ENCODE measurements around the gene TACR1. TPM values are rescaled to one million over a fixed set of nuclear protein-coding genes. Genes with fewer than 3 reads are reported as not detected.

Gene TACR1
- total RNA-seq, 6 donors from 2014 or later, result 0.46 to 4.2 (median 1.5) TPM; not detected in 1

DNA sequence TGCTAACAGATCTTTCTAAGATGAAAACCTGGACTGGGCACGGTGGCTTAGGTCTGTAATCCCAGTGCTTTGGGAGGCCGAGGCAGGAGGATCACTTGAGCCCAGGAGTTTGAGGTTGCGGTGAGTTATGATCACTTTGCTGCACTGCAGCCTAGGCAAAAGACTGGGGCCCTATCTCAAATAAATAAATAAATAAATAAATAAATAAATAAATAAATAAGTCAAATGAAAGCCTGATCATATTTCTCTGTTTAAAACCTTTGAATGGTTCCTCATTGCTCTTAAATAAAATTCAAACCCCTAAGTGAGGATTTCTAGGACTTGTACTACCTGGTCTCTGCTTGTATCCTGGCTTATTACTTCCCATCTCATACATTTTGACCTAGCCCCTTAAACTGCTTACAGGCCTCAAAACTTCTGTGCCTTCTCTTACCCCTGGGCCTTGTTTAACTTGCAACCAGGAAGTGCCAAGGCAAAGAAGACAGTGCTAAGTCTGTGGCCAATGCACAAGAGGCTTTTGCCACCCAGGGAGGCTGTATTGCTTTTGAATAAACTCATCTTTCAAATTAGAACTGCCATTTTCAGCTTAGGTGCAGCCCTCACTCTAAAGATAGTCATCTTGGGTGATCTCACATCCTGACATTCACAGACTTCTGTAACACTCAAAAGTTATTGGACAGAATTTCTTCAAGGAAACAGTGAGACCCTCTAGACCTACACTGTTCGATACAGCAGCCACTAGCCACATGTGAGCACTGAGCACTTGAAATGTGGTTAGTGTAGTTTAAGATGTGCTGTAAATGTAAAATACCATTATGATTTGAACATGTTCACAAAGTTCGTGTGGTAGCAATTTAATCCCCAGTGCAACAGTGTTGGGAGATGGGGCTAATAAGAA lies 167.2 kb downstream of the TACR1 start:
- Histone ChIP-seq H3K9me3 (no peaks in the 10 kb centered on the region), H3K27ac (no peak overlapping the region), H3K4me3 (no peak overlapping the region), H3K36me3 (no peaks in the 10 kb centered on the region), H3K27me3 (no peaks in the 10 kb centered on the region), H3K4me1 (peaks cover 0 to 18% (median 10%) of the 10 kb centered on the region in 4 donors)
- TF ChIP-seq EP300 (IDR thresholded peaks at IDR 0.05) (no peak), POLR2AphosphoS5 (IDR thresholded peaks at IDR 0.05) (no peak), POLR2A (IDR thresholded peaks at IDR 0.05) (no peak)
- TF ChIP-seq, protein P1, sequence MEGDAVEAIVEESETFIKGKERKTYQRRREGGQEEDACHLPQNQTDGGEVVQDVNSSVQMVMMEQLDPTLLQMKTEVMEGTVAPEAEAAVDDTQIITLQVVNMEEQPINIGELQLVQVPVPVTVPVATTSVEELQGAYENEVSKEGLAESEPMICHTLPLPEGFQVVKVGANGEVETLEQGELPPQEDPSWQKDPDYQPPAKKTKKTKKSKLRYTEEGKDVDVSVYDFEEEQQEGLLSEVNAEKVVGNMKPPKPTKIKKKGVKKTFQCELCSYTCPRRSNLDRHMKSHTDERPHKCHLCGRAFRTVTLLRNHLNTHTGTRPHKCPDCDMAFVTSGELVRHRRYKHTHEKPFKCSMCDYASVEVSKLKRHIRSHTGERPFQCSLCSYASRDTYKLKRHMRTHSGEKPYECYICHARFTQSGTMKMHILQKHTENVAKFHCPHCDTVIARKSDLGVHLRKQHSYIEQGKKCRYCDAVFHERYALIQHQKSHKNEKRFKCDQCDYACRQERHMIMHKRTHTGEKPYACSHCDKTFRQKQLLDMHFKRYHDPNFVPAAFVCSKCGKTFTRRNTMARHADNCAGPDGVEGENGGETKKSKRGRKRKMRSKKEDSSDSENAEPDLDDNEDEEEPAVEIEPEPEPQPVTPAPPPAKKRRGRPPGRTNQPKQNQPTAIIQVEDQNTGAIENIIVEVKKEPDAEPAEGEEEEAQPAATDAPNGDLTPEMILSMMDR (IDR thresholded peaks at IDR 0.05), result no peak
- DNase-seq (no peak), ATAC-seq (ENCODE audit: low FRiP score in 2 of 2) (no peak)
- WGBS, 2 donors, result 87 to 90% methylated on average over 5 of the region's 5 CpGs

DNA sequence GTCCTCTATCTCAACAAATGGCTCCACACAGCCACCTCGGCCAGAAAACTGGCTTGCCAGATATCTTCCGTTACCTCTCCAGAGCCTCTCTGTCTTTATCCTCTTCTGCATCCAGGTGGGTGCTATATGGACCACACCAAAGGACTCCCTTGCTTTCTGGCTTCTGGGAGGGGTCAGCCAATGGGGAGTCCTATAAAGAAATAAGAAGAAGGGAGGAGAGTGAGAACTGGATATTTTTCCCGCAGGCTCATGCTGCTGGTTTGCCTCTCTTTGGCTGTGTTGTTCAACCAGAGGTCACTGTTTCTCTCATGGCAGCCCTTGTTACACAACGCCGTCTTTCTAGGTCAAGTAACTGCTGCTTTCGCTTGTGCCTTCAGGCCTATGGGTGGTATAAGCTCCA lies 168.1 kb downstream of the TACR1 start:
- 93 to 99% methylated on average over 6 of the region's 6 CpGs for WGBS, 2 donors

DNA sequence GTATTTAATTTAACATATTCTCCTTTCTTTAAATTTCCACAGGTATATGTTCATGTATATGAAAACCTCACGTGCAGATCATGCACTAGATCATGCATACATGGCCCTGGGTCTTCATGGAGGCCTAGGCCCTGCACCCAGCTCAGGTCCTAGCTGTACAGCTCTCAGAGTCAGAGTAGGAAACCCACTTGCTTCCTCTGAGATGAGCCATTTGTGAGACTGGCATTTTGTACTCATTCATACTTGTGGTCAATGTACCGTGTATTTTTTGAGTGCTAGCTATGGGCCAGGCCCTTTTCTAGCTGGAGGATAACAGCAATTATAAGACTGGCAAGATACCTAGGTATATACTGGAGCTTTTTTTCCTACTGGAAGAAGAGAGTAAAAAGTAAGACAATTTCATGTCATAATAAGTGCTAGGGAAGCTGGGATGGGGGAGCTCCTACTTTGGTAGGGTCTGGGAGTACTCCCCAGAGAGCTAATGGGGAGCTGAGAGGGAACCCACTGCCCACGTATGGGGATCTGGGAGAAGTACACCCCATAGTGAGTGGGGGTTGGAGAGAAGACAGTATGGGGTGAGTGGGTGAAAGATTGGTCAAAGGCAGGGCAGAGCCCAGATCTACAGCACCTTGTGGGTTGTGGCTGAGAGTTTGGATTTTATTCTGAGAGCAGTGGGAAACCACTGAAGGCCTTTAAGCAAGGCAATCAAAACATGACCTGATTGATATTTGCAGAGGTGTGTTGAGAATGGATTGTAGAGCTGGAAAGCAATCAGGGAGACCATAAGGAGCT lies 168.9 kb downstream of the TACR1 start:
- H3K4me1 ChIP-seq, result peaks cover 0 to 11% (median 8%) of the 10 kb centered on the region in 4 donors
- H3K36me3 ChIP-seq, result no peaks in the 10 kb centered on the region
- TF ChIP-seq POLR2A (IDR thresholded peaks at IDR 0.05) (no peak), POLR2AphosphoS5 (IDR thresholded peaks at IDR 0.05) (no peak), EP300 (IDR thresholded peaks at IDR 0.05) (no peak)
- TF ChIP-seq, protein P1 (IDR thresholded peaks at IDR 0.05), result no peak
- no peak for DNase-seq
- no peak overlapping the region for H3K27ac ChIP-seq
- WGBS, 2 donors, result 91 to 97% methylated on average over 3 of the region's 3 CpGs
- H3K27me3 ChIP-seq, result no peaks in the 10 kb centered on the region
- ATAC-seq (ENCODE audit: low FRiP score in 2 of 2), result no peak
- H3K4me3 ChIP-seq, result no peak overlapping the region
- H3K9me3 ChIP-seq, result no peaks in the 10 kb centered on the region

More for the DNA sequence above, 168.1 kb downstream of the TACR1 start:
- H3K27ac ChIP-seq, result no peak overlapping the region
- ATAC-seq (ENCODE audit: low FRiP score in 2 of 2) (no peak), DNase-seq (no peak)
- TF ChIP-seq POLR2A (IDR thresholded peaks at IDR 0.05) (no peak), POLR2AphosphoS5 (IDR thresholded peaks at IDR 0.05) (no peak), EP300 (IDR thresholded peaks at IDR 0.05) (no peak)
- TF ChIP-seq, protein P1 (IDR thresholded peaks at IDR 0.05), result no peak
- H3K9me3 ChIP-seq, result no peaks in the 10 kb centered on the region
- peaks cover 0 to 17% (median 10%) of the 10 kb centered on the region in 4 donors for H3K4me1 ChIP-seq
- no peaks in the 10 kb centered on the region for H3K27me3 ChIP-seq
- H3K36me3 ChIP-seq, result no peaks in the 10 kb centered on the region
- no peak overlapping the region for H3K4me3 ChIP-seq

DNA sequence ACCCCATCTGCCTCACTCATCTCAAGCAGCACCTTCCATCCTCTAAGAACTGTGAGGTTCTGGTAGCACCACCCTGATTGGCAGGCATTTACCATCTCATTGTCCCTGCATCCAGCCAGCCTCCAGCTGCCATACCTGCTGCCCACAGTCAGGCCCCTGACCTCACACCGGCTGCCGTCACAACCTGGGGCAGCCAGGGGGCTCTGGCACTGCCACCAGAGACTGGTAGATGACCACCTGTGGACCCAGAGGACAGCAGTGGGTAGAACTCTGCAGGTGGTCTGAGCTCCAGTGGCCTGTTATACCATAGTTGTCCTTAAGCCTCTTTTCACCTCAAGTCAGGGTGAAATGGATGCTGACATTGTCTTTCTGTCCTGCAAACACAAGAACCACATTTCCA lies 171.4 kb downstream of the TACR1 start:
- WGBS, 2 donors, result 94 to 100% methylated on average over 2 of the region's 2 CpGs
- TF ChIP-seq POLR2AphosphoS5 (IDR thresholded peaks at IDR 0.05) (no peak), POLR2A (IDR thresholded peaks at IDR 0.05) (no peak)
- Histone ChIP-seq H3K27ac (no peak overlapping the region), H3K4me3 (no peak overlapping the region), H3K4me1 (no peaks in the 10 kb centered on the region), H3K27me3 (no peaks in the 10 kb centered on the region), H3K9me3 (no peaks in the 10 kb centered on the region), H3K36me3 (no peaks in the 10 kb centered on the region)
- DNase-seq (peak in 1 of 2 donors; percentile 41), ATAC-seq (ENCODE audit: low FRiP score in 2 of 2) (no peak)
